H9 (cell line): ENCODE measurements around the gene MARCHF3. TPM values are rescaled to one million over a fixed set of nuclear protein-coding genes. Genes with fewer than 3 reads are reported as not detected.

Experiments used
- DNase-seq: peaks from one replicate; pipeline ENCODE4 v3.0.0-alpha.2; 2017
- H2AFZ ChIP-seq: one replicate; pipeline ENCODE4 v1.6.1; 2013; ENCODE audit warnings: mild to moderate bottlenecking, low read length, control low read depth, moderate library complexity
- H2AK5ac ChIP-seq: 2 replicates; pipeline ENCODE4 v1.6.1; 2013; ENCODE audit warnings: low read length, control low read depth, mixed read lengths; ENCODE audit not compliant: insufficient read length
- H2BK120ac ChIP-seq: one replicate; pipeline ENCODE4 v1.6.1; 2013; ENCODE audit warnings: low read depth, mild to moderate bottlenecking, low read length, control low read depth, inconsistent platforms; ENCODE audit not compliant: poor library complexity, severe bottlenecking
- H2BK12ac ChIP-seq: 2 replicates; pipeline ENCODE4 v1.6.1; 2013; ENCODE audit warnings: low read length, control low read depth, mixed read lengths, low read depth; ENCODE audit not compliant: insufficient read length
- H2BK15ac ChIP-seq: 2 replicates; pipeline ENCODE4 v1.6.1; 2013; ENCODE audit warnings: low read depth, low read length, control low read depth
- H2BK20ac ChIP-seq: one replicate; pipeline ENCODE4 v1.6.1; 2013; ENCODE audit warnings: low read depth, mild to moderate bottlenecking, low read length, control low read depth, inconsistent platforms; ENCODE audit not compliant: poor library complexity, severe bottlenecking
- H2BK5ac ChIP-seq: 2 replicates; pipeline ENCODE4 v1.6.1; 2013; ENCODE audit warnings: low read length, control low read depth, mixed read lengths; ENCODE audit not compliant: insufficient read length
- H3K14ac ChIP-seq: 2 replicates; pipeline ENCODE4 v1.6.1; 2013; ENCODE audit warnings: low read length, control low read depth; ENCODE audit not compliant: insufficient read depth
- H3K18ac ChIP-seq: 2 replicates; pipeline ENCODE4 v1.6.1; 2013; ENCODE audit warnings: low read depth, mild to moderate bottlenecking, mixed read lengths, low read length, control low read depth; ENCODE audit not compliant: insufficient read length
- H3K23ac ChIP-seq: 2 replicates; pipeline ENCODE4 v1.6.1; 2013; ENCODE audit warnings: low read length, control low read depth, mixed read lengths, low read depth; ENCODE audit not compliant: insufficient read length
- H3K23me2 ChIP-seq: 2 replicates; pipeline ENCODE4 v1.6.1; 2013; ENCODE audit warnings: low read depth, mild to moderate bottlenecking, mixed read lengths, low read length, control low read depth; ENCODE audit not compliant: insufficient read length, poor library complexity, severe bottlenecking
- H3K27ac ChIP-seq: 2 replicates; pipeline ENCODE4 v1.5.1; 2013; ENCODE audit warnings: low read length, control low read depth, mixed read lengths, low read depth; ENCODE audit not compliant: insufficient read length
- H3K27me3 ChIP-seq: 2 replicates; pipeline ENCODE4 v1.6.1; 2013; ENCODE audit warnings: low read length, control low read depth, inconsistent platforms; ENCODE audit not compliant: insufficient read depth
- H3K4ac ChIP-seq: 2 replicates; pipeline ENCODE4 v1.6.1; 2013; ENCODE audit warnings: low read depth, mild to moderate bottlenecking, control low read depth, inconsistent platforms, low read length, moderate library complexity
- H3K4me1 ChIP-seq: 2 replicates; pipeline ENCODE4 v1.6.1; 2013; ENCODE audit warnings: low read length, control low read depth, inconsistent platforms; ENCODE audit not compliant: insufficient read depth
- H3K4me2 ChIP-seq: 2 replicates; pipeline ENCODE4 v1.6.1; 2013; ENCODE audit warnings: low read length, control low read depth, mixed read lengths; ENCODE audit not compliant: insufficient read length, insufficient read depth
- H3K56ac ChIP-seq: 2 replicates; pipeline ENCODE4 v1.6.1; 2013; ENCODE audit warnings: low read depth, mild to moderate bottlenecking, mixed read lengths, low read length, control low read depth; ENCODE audit not compliant: insufficient read length
- H3K79me1 ChIP-seq: 2 replicates; pipeline ENCODE4 v1.6.1; 2013; ENCODE audit warnings: low read depth, mild to moderate bottlenecking, moderate library complexity, low read length, control low read depth, inconsistent platforms; ENCODE audit not compliant: insufficient read depth, poor library complexity, severe bottlenecking
- H3K79me2 ChIP-seq: 2 replicates; pipeline ENCODE4 v1.6.1; 2013; ENCODE audit warnings: low read length, control low read depth, inconsistent platforms; ENCODE audit not compliant: insufficient read depth
- H3K9ac ChIP-seq: 2 replicates; pipeline ENCODE4 v1.6.1; 2013; ENCODE audit warnings: low read length, control low read depth, mixed read lengths; ENCODE audit not compliant: insufficient read length; ENCODE audit errors: extremely low read depth
- H3K9me3 ChIP-seq: one replicate; pipeline ENCODE4 v1.6.1; 2013; ENCODE audit warnings: low read depth, low read length, inconsistent platforms; ENCODE audit not compliant: control insufficient read depth
- H3T11ph ChIP-seq: one replicate; pipeline ENCODE4 v1.6.1; 2013; ENCODE audit warnings: mild to moderate bottlenecking, low read length, control low read depth, inconsistent platforms
- H4K20me1 ChIP-seq: one replicate; pipeline ENCODE4 v1.6.1; 2013; ENCODE audit not compliant: control insufficient read depth, insufficient read length, insufficient read depth
- H4K5ac ChIP-seq: 2 replicates; pipeline ENCODE4 v1.6.1; 2013; ENCODE audit warnings: low read depth, mild to moderate bottlenecking, mixed read lengths, low read length, control low read depth; ENCODE audit not compliant: insufficient read length
- H4K8ac ChIP-seq: replicated peaks from 2 replicates; pipeline ENCODE4 v1.6.1; 2013; ENCODE audit warnings: low read length, control low read depth, mixed read lengths, low read depth; ENCODE audit not compliant: insufficient read length
- H4K91ac ChIP-seq: 2 replicates; pipeline ENCODE4 v1.6.1; 2013; ENCODE audit warnings: low read depth, mild to moderate bottlenecking, moderate library complexity, mixed read lengths, low read length, control low read depth; ENCODE audit not compliant: insufficient read length
- H3K27ac Mint-ChIP-seq, 3 experiments: 2 replicates in 2 of 3; 3 replicates in 1 of 3; pipeline ENCODE4 v1.8.0; 2020 to 2021; ENCODE audit warnings: mixed read lengths in 3 of 3, mild to moderate bottlenecking in 1 of 3, moderate library complexity in 1 of 3
- H3K27me3 Mint-ChIP-seq: 2 replicates; pipeline ENCODE4 v1.8.0; 2021; ENCODE audit warnings: low read depth, mild to moderate bottlenecking, moderate library complexity, mixed read lengths
- H3K36me3 Mint-ChIP-seq, 3 experiments: 2 replicates in 2 of 3; 3 replicates in 1 of 3; pipeline ENCODE4 v1.8.0; 2020 to 2021; ENCODE audit warnings: low read depth in 3 of 3, mixed read lengths in 3 of 3; ENCODE audit not compliant: insufficient read depth in 1 of 3
- H3K4me1 Mint-ChIP-seq, 2 experiments: 2 replicates each; pipeline ENCODE4 v1.8.0; 2020; ENCODE audit warnings: mixed read lengths in 2 of 2
- H3K4me3 Mint-ChIP-seq, 2 experiments: 2 replicates in 1 of 2; 3 replicates in 1 of 2; pipeline ENCODE4 v1.8.0; 2020 to 2021; ENCODE audit warnings: mild to moderate bottlenecking in 2 of 2, mixed read lengths in 2 of 2, moderate library complexity in 1 of 2
- H3K9me3 Mint-ChIP-seq, 2 experiments: 2 replicates in 1 of 2; 3 replicates in 1 of 2; pipeline ENCODE4 v1.8.0; 2020; ENCODE audit warnings: mild to moderate bottlenecking in 2 of 2, mixed read lengths in 2 of 2, moderate library complexity in 1 of 2
- CTCF ChIP-seq: fragments of 200-600 bp; sonication (generic); conservative IDR thresholded peaks from 3 replicates; pipeline ENCODE4 v1.8.0; 2021; ENCODE audit warnings: antibody characterized with exemption, mild to moderate bottlenecking
- WGBS: extraction: QIAGEN DNeasy Blood & Tissue Kit; methylation state at CpG from one replicate; pipeline ENCODE4 v1.1.7; 2013; ENCODE audit warnings: missing lambda C conversion rate, low lambda C conversion rate, mixed read lengths; ENCODE audit not compliant: insufficient read length; ENCODE audit errors: extremely low coverage; 5-methylcytosine and 5-hydroxymethylcytosine counted together
- total RNA-seq: library from RNA; stranded (reverse); gene quantifications from 2 replicates; pipeline ENCODE4 v1.2.1, GENCODE V29; 2021

The MARCHF3 gene
- total RNA-seq, 1 experiment from 2014 or later: 17.7 TPM

- H2BK15ac ChIP-seq: no peak overlapping the region
- no peaks in the 10 kb centered on the region for H3K79me2 ChIP-seq
- H2BK120ac ChIP-seq: no peak overlapping the region
- H2AFZ ChIP-seq: no peak overlapping the region
- no peak overlapping the region for H4K91ac ChIP-seq
- no peak overlapping the region for H3T11ph ChIP-seq
- H3K9me3 ChIP-seq: no peaks in the 10 kb centered on the region
- no peak overlapping the region for H3K56ac ChIP-seq
- no peak overlapping the region for H3K27ac ChIP-seq
- no peak overlapping the region; the same call in 1 of the 2 replicates for H3K14ac ChIP-seq
- H3K27me3 ChIP-seq: no peaks in the 10 kb centered on the region
- TF ChIP-seq CTCF: no peak
- WGBS: no CpG with 5 or more reads among the region's 9 CpGs
- H3K9ac ChIP-seq: no peak overlapping the region
- Mint-ChIP-seq H3K4me3 (no peak overlapping the region), H3K4me1 (peaks cover 36 to 38% of the 10 kb centered on the region in 2 experiments), H3K27me3 (no peaks in the 10 kb centered on the region), H3K36me3 (no peaks in the 10 kb centered on the region), H3K27ac (peak overlapping the region in 1 of 3 experiments; percentile 89; a peak in 2 of 7 replicates), H3K9me3 (no peaks in the 10 kb centered on the region)
- H2BK20ac ChIP-seq: no peak overlapping the region
- DNase-seq: no peak
- no peak overlapping the region for H2AK5ac ChIP-seq
- no peak overlapping the region for H2BK5ac ChIP-seq
- no peak overlapping the region for H4K5ac ChIP-seq
- H4K20me1 ChIP-seq: no peaks in the 10 kb centered on the region
- no peak overlapping the region for H3K23ac ChIP-seq
- H3K4me1 ChIP-seq: no peaks in the 10 kb centered on the region; the same call in 1 of the 2 replicates
- H3K79me1 ChIP-seq: no peaks in the 10 kb centered on the region
- H3K4me2 ChIP-seq: no peak overlapping the region
- H3K4ac ChIP-seq: no peak overlapping the region
- no peak overlapping the region for H2BK12ac ChIP-seq
- no peak overlapping the region for H3K18ac ChIP-seq
- no peak overlapping the region for H4K8ac ChIP-seq
- H3K23me2 ChIP-seq: no peaks in the 10 kb centered on the region
Measured at GRCh38 chr5:126921241-126922091, 108.9 kb downstream of the MARCHF3 start.
